ENCODE measurements around the gene MED13L. TPM values are rescaled to one million over a fixed set of nuclear protein-coding genes. Genes with fewer than 3 reads are reported as not detected.
A peak's percentile ranks its signal among the peaks of the same experiment; 100 is the strongest.

The MED13L gene
- total RNA-seq, 1 donor: 180 TPM

- DNase-seq (ENCODE audit: low read depth): peak; percentile 71
- no peak for TF ChIP-seq CTCF (IDR thresholded peaks at IDR 0.05; ENCODE audit: insufficient read depth, low read length)
- no peak overlapping the region for H3K4me3 ChIP-seq (ENCODE audit: low read depth, low read length)
These were observed 43.3 kb upstream of the MED13L start for GRCh38 chr12:116320791-116321217.

DNA sequence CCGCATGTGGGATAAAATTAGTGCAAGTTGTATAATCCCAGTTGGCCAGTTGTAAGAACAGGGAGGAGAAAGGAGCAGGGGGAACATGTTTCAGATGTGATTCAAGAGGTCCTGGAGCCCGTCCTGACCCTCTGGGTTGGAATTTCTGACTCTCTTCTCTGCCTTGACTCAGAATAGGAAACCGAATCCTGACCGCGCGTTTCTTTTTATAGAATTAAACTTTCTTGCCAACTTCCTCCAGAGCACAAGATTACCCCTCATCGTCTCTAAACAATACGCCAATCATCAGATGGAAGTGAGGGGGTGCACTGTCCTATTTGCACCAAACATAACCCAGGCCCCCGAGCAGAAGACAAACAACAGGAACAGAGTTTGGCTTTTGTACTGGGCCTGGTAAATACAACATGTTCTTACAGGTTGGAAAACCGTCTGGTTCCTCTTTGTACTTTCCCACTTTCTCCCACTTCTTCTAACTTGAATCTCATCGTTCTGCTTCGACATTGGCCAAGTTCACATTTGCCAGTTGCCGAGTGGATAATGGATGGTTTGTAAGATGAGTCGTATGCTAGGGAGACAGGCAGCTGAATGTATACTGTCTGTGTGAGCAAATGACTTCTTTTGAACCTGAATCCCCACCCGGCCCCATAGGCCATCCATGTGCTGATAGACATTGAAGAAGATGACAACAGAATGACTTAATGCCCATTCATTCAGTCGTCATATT is 42.6 kb upstream of the MED13L start:
- peak; percentile 99 for DNase-seq (ENCODE audit: low read depth)
- TF ChIP-seq CTCF (IDR thresholded peaks at IDR 0.05; ENCODE audit: insufficient read depth, low read length): no peak
- peak overlapping the region; percentile 18 for H3K4me3 ChIP-seq (ENCODE audit: low read depth, low read length)

DNA sequence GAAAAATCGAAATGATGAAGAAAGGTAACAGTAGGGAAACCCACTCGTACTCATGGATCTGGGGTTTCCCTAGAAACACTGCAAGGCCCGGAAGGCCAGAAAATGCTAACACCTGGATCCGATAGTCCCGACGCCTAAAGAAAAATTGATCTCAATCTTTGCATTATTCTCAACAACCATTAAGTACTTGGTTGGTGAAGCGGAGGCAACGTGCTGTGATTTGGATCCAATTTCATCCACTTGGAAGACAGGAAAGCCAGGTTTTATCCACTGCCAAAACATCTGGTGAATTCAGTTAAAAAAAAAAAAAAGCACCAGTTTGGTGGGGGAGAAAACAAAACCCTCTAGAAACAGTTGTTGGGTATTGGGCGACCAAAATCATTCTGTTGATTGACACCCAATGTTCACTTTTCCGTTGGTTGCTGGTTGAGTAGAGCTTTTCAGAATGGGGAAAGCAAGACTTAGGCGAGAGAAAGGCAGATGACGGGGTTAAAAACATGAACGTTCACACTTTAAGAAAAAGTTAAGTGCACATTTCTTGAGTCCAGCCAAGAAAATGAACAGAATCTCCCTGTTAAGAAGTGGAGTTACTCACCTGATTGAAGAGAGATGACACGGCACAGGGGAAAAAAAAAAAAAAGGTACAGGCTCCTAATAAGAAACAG is 41.9 kb upstream of the MED13L start:
- no peak for TF ChIP-seq CTCF (IDR thresholded peaks at IDR 0.05; ENCODE audit: insufficient read depth, low read length)
- peak overlapping the region; percentile 32 for H3K4me3 ChIP-seq (ENCODE audit: low read depth, low read length)
- DNase-seq (ENCODE audit: low read depth): peak; percentile 84

DNA sequence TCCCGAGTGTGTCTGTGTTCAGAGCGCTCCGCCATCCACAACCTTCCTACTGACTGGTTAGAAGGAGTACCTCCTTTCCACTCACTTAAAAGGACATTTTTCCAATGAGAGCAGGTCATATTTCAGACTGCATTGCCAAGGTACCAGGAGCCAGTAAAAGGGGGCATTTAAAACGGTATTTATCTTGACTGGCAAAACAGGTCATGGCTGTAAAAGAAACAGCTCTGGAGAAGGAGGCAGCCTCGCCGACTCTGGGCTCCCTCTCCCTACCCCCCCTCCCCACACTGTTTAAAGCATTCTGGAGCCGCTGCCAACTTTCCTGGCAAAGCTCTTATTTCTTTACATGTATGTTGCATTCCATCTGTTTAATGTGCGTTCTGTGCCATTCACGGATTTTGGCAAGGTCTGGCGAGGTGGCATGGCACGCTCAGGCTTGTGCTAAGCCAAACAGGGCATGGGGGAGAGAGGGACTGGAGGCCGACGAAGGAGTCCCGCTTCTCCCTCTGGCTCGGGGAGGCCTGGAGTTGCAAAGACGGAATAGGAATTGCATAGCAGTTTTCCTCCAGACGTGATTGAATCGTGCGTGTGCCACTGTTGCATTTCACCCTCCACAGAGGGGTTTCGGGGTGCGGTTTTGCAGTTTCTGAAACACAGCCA is 41.2 kb upstream of the MED13L start:
- H3K4me3 ChIP-seq (ENCODE audit: low read depth, low read length): no peak overlapping the region
- no peak for TF ChIP-seq CTCF (IDR thresholded peaks at IDR 0.05; ENCODE audit: insufficient read depth, low read length)
- peak; percentile 49 for DNase-seq (ENCODE audit: low read depth)

GRCh38 chr12:116317986-116318575 is 40.6 kb upstream of the MED13L start:
- no peak overlapping the region for H3K4me3 ChIP-seq (ENCODE audit: low read depth, low read length)
- DNase-seq (ENCODE audit: low read depth): no peak
- TF ChIP-seq CTCF (IDR thresholded peaks at IDR 0.05; ENCODE audit: insufficient read depth, low read length): no peak

- no peak overlapping the region for H3K4me3 ChIP-seq (ENCODE audit: low read depth, low read length)
- TF ChIP-seq CTCF (IDR thresholded peaks at IDR 0.05; ENCODE audit: insufficient read depth, low read length): no peak
- DNase-seq (ENCODE audit: low read depth): no peak
These were observed 39.6 kb upstream of the MED13L start for GRCh38 chr12:116317139-116317538.

All from fibroblast of the aortic adventitia (primary cell).